Activated naive CD4-positive, alpha-beta T cell treated with anti-CD3 and anti-CD28 coated beads for 36 hours (primary cell): ENCODE data around the gene SPEM2. TPM values are rescaled to one million over a fixed set of nuclear protein-coding genes. Genes with fewer than 3 reads are reported as not detected.
"Not testable (repeated sequence)": the region's sequence is repeated elsewhere in the genome, so short reads cannot be mapped to it uniquely, and the experiment has no call there.

Experiments
- CTCF ChIA-PET: fragments of 350-600 bp; sonication (Branson Sonifier 250); formaldehyde crosslinking; loops from one replicate; lab custom pipeline; 2021; ENCODE audit warnings: antibody characterized with exemption; lab: Charles Lee
- DNase-seq: peaks from one replicate; pipeline ENCODE4 v3.0.0-alpha.2; 2020
- H3K27ac Mint-ChIP-seq: one replicate; pipeline ENCODE4 v1.8.0; 2021; ENCODE audit warnings: mild to moderate bottlenecking, mixed read lengths
- H3K27me3 Mint-ChIP-seq: one replicate; pipeline ENCODE4 v1.8.0; 2021; ENCODE audit warnings: low read depth, mixed read lengths
- H3K36me3 Mint-ChIP-seq: one replicate; pipeline ENCODE4 v1.8.0; 2021; ENCODE audit warnings: low read depth, mixed read lengths
- H3K4me1 Mint-ChIP-seq: one replicate; pipeline ENCODE4 v1.8.0; 2021; ENCODE audit warnings: low read depth, mixed read lengths
- H3K4me3 Mint-ChIP-seq: one replicate; pipeline ENCODE4 v1.8.0; 2021; ENCODE audit warnings: mild to moderate bottlenecking, moderate library complexity, mixed read lengths
- H3K9me3 Mint-ChIP-seq: one replicate; pipeline ENCODE4 v1.8.0; 2021; ENCODE audit warnings: mixed read lengths
- intact Hi-C: fragments of 100-400 bp; cut with micrococcal nuclease; formaldehyde crosslinking; loops from one replicate; pipeline ENCODE4 v1.15.1; 2023
- total RNA-seq, 2 experiments: library from RNA; stranded (reverse); gene quantifications; one replicate each; pipeline ENCODE4 v1.2.3, GENCODE V29; 2021

SPEM2 gene
- total RNA-seq, 2 experiments from 2014 or later = not detected

- intact Hi-C loops, H3K9me3 Mint-ChIP-seq, H3K27me3 Mint-ChIP-seq, DNase-seq, H3K27ac Mint-ChIP-seq, H3K4me3 Mint-ChIP-seq, H3K36me3 Mint-ChIP-seq: not testable (repeated sequence)
- CTCF ChIA-PET = interaction anchor here (0.9 to 1.1 kb wide), 3 partner anchors 10 to 115 kb away, joined by 3 to 5 read pairs (median 4); no protein-coding TSS in a partner anchor
- peaks cover 19% of the 10 kb centered on the region for H3K4me1 Mint-ChIP-seq
Observed at GRCh38 chr17:7470457-7470973, 45.1 kb downstream of the SPEM2 start.

- no peak overlapping the region for H3K4me3 Mint-ChIP-seq
- DNase-seq = no peak
- H3K36me3 Mint-ChIP-seq = peaks cover under 1% of the 10 kb centered on the region
- peaks cover 31% of the 10 kb centered on the region for H3K4me1 Mint-ChIP-seq
- intact Hi-C loops = no loop called here
- no peaks in the 10 kb centered on the region for H3K9me3 Mint-ChIP-seq
- H3K27ac Mint-ChIP-seq = no peak overlapping the region
- no peaks in the 10 kb centered on the region for H3K27me3 Mint-ChIP-seq
- CTCF ChIA-PET = interaction anchor here (0.9 to 1.2 kb wide), 2 partner anchors 35 to 116 kb away, joined by 3 to 4 read pairs; no protein-coding TSS in a partner anchor
Observed at GRCh38 chr17:7471729-7472128, 46.3 kb downstream of the SPEM2 start.

- intact Hi-C loops = loop anchor here (5.0 kb wide), 1 partner anchor 458 kb away; the partner anchor contains the start of genes CNTROB and TRAPPC1
- peaks cover 47% of the 10 kb centered on the region for H3K4me1 Mint-ChIP-seq
- H3K27me3 Mint-ChIP-seq, CTCF ChIA-PET, DNase-seq, H3K36me3 Mint-ChIP-seq, H3K9me3 Mint-ChIP-seq, H3K4me3 Mint-ChIP-seq, H3K27ac Mint-ChIP-seq: not testable (repeated sequence)
Observed at GRCh38 chr17:7474767-7475166, 49.4 kb downstream of the SPEM2 start.

GRCh38 chr17:7475764-7476422 lies 50.5 kb downstream of the SPEM2 start:
- Mint-ChIP-seq H3K4me3 (no peak overlapping the region), H3K36me3 (no peaks in the 10 kb centered on the region), H3K4me1 (peaks cover 54% of the 10 kb centered on the region), H3K27me3 (no peaks in the 10 kb centered on the region), H3K27ac (peak overlapping the region; percentile 67), H3K9me3 (no peaks in the 10 kb centered on the region)
- CTCF ChIA-PET = interaction anchor here (1.2 to 1.5 kb wide), 7 partner anchors 16 to 120 kb away, joined by 3 to 7 read pairs (median 5); partner anchors contain the start of gene TMEM95
- no peak for DNase-seq
- intact Hi-C loops = loop anchor here (5.0 kb wide), 1 partner anchor 456 kb away; the partner anchor contains the start of genes CNTROB and TRAPPC1

GRCh38 chr17:7476494-7476893 lies 51.1 kb downstream of the SPEM2 start:
- H3K9me3 Mint-ChIP-seq = no peaks in the 10 kb centered on the region
- no peak overlapping the region for H3K4me3 Mint-ChIP-seq
- peak overlapping the region; percentile 67 for H3K27ac Mint-ChIP-seq
- intact Hi-C loops = loop anchor here (5.0 kb wide), 1 partner anchor 456 kb away; the partner anchor contains the start of genes CNTROB and TRAPPC1
- no peaks in the 10 kb centered on the region for H3K36me3 Mint-ChIP-seq
- CTCF ChIA-PET = interaction anchor here (1.2 to 1.5 kb wide), 8 partner anchors 16 to 121 kb away, joined by 3 to 7 read pairs (median 5); partner anchors contain the start of gene TMEM95
- no peak for DNase-seq
- H3K27me3 Mint-ChIP-seq = no peaks in the 10 kb centered on the region
- H3K4me1 Mint-ChIP-seq = peaks cover 59% of the 10 kb centered on the region

- intact Hi-C loops = loop anchor here (5.0 kb wide), 1 partner anchor 455 kb away; the partner anchor contains the start of genes CNTROB and TRAPPC1
- H3K4me1 Mint-ChIP-seq = peaks cover 59% of the 10 kb centered on the region
Observed at GRCh38 chr17:7476951-7477350, 51.5 kb downstream of the SPEM2 start.

More at GRCh38 chr17:7476951-7477350, 51.5 kb downstream of the SPEM2 start:
- Mint-ChIP-seq H3K27me3 (no peaks in the 10 kb centered on the region), H3K36me3 (no peaks in the 10 kb centered on the region), H3K27ac (no peak overlapping the region), H3K4me3 (peak overlapping the region; percentile 92), H3K9me3 (no peaks in the 10 kb centered on the region)
- no peak for DNase-seq
- CTCF ChIA-PET = interaction anchor here (1.2 to 1.5 kb wide), 6 partner anchors 14 to 122 kb away, joined by 3 to 7 read pairs (median 5); partner anchors contain the start of gene TMEM95

Other genes with a start within 250 kb of the SPEM2 start
- gene ASGR1, start 246.2 kb upstream of the SPEM2 start, total RNA-seq = 1 to 10 TPM in 1 of 2 experiments, under 1 TPM in 1; 0.64 to 1.5 TPM
- 10 to 100 TPM; 13.6 to 13.8 TPM for gene DLG4, start 205.8 kb upstream of the SPEM2 start, total RNA-seq
- 100 to 1,000 TPM; 263 to 267 TPM for gene ACADVL, start 205.7 kb upstream of the SPEM2 start, total RNA-seq
- gene DVL2, start 191.1 kb upstream of the SPEM2 start, total RNA-seq = 10 to 100 TPM; 26.7 to 29.4 TPM
- gene PHF23, start 186.2 kb upstream of the SPEM2 start, total RNA-seq = 10 to 100 TPM in 1 of 2 experiments, 1 to 10 TPM in 1; 8.4 to 10.0 TPM
- gene GABARAP, start 183.2 kb upstream of the SPEM2 start, total RNA-seq = 100 to 1,000 TPM; 137 to 152 TPM
- 100 to 1,000 TPM; 147 to 152 TPM for gene CTDNEP1, start 173.9 kb upstream of the SPEM2 start, total RNA-seq
- 10 to 100 TPM; 52.4 to 53.5 TPM for gene ELP5, start 173.4 kb upstream of the SPEM2 start, total RNA-seq
- gene CLDN7, start 163.1 kb upstream of the SPEM2 start, total RNA-seq = under 1 TPM in 1 of 2 experiments, not detected in 1; 0.40 TPM
- gene SLC2A4, start 143.9 kb upstream of the SPEM2 start, total RNA-seq = under 1 TPM; 0.19 to 0.37 TPM
- gene YBX2, start 131.0 kb upstream of the SPEM2 start, total RNA-seq = under 1 TPM; 0.45 to 0.52 TPM
- 100 to 1,000 TPM; 757 to 792 TPM for gene EIF5A, start 118.0 kb upstream of the SPEM2 start, total RNA-seq
- gene GPS2, start 110.3 kb upstream of the SPEM2 start, total RNA-seq = 10 to 100 TPM; 28.2 to 32.2 TPM
- 10 to 100 TPM; 21.9 to 22.5 TPM for gene NEURL4, start 96.3 kb upstream of the SPEM2 start, total RNA-seq
- gene ACAP1, start 89.1 kb upstream of the SPEM2 start, total RNA-seq = 100 to 1,000 TPM; 309 to 320 TPM
- under 1 TPM; 0.41 to 0.47 TPM for gene KCTD11, start 73.5 kb upstream of the SPEM2 start, total RNA-seq
- not detected for gene TMEM95, start 70.5 kb upstream of the SPEM2 start, total RNA-seq
- 1 to 10 TPM; 4.0 to 4.8 TPM for gene TNK1, start 44.5 kb upstream of the SPEM2 start, total RNA-seq
- gene PLSCR3, start 31.1 kb upstream of the SPEM2 start, total RNA-seq = 10 to 100 TPM; 58.6 to 59.4 TPM
- 10 to 100 TPM; 65.6 to 66.3 TPM for gene TMEM256, start 21.5 kb upstream of the SPEM2 start, total RNA-seq
- 1 to 10 TPM; 7.7 to 8.9 TPM for gene NLGN2, start 17.8 kb upstream of the SPEM2 start, total RNA-seq
- not detected for gene SPEM1, start 5.3 kb upstream of the SPEM2 start, total RNA-seq
- gene SPEM3, start 3.2 kb downstream of the SPEM2 start, total RNA-seq = not detected
- 1 to 10 TPM; 3.3 to 3.5 TPM for gene TMEM102, start 9.8 kb downstream of the SPEM2 start, total RNA-seq
- gene FGF11, start 13.9 kb downstream of the SPEM2 start, total RNA-seq = 1 to 10 TPM; 1.3 to 1.6 TPM
- 1 to 10 TPM; 5.1 to 5.9 TPM for gene CHRNB1, start 19.4 kb downstream of the SPEM2 start, total RNA-seq
- 1 to 10 TPM; 9.2 to 9.4 TPM for gene ZBTB4, start 54.0 kb downstream of the SPEM2 start, total RNA-seq
- not detected for gene SLC35G6, start 55.8 kb downstream of the SPEM2 start, total RNA-seq
- 100 to 1,000 TPM; 204 to 205 TPM for gene POLR2A, start 58.8 kb downstream of the SPEM2 start, total RNA-seq
- gene TNFSF12, start 123.4 kb downstream of the SPEM2 start, total RNA-seq = 1 to 10 TPM; 5.8 to 7.4 TPM
- gene TNFSF13, start 133.1 kb downstream of the SPEM2 start, total RNA-seq = 1 to 10 TPM; 2.1 to 2.6 TPM
- 10 to 100 TPM; 43.2 to 46.9 TPM for gene SENP3, start 136.3 kb downstream of the SPEM2 start, total RNA-seq
- gene CD68, start 154.0 kb downstream of the SPEM2 start, total RNA-seq = 10 to 100 TPM; 11.6 to 12.6 TPM
- gene MPDU1, start 158.2 kb downstream of the SPEM2 start, total RNA-seq = 10 to 100 TPM; 48.8 to 53.5 TPM
- under 1 TPM in 1 of 2 experiments, not detected in 1; 0.20 TPM for gene SOX15, start 164.5 kb downstream of the SPEM2 start, total RNA-seq
- 10 to 100 TPM; 29.7 to 36.8 TPM for gene FXR2, start 189.3 kb downstream of the SPEM2 start, total RNA-seq
- gene SAT2, start 202.2 kb downstream of the SPEM2 start, total RNA-seq = 10 to 100 TPM; 14.3 to 16.9 TPM
- not detected for gene SHBG, start 204.5 kb downstream of the SPEM2 start, total RNA-seq
- gene ATP1B2, start 225.3 kb downstream of the SPEM2 start, total RNA-seq = under 1 TPM; 0.14 to 0.30 TPM